Sigmoid colon (tissue), 7 donors: ENCODE measurements around the gene KRTAP10-3. TPM values are rescaled to one million over a fixed set of nuclear protein-coding genes. Genes with fewer than 3 reads are reported as not detected.
A peak's percentile ranks its signal among the peaks of the same experiment; 100 is the strongest.

Experiments
- DNase-seq: peaks from one replicate; pipeline ENCODE4 v3.0.0-alpha.2; 2019
- H3K27ac ChIP-seq, 4 donors: fragments of 200-600 bp; sonication (generic); one replicate each; pipeline ENCODE4 v1.5.1; 2016 to 2019; ENCODE audit warnings: mild to moderate bottlenecking in 1 of 4
- H3K27me3 ChIP-seq, 3 donors: fragments of 200-600 bp; sonication (generic); one replicate each; pipeline ENCODE4 v1.5.1; 2019; ENCODE audit warnings: mild to moderate bottlenecking in 1 of 3
- H3K36me3 ChIP-seq, 4 donors: fragments of 200-600 bp; sonication (generic); one replicate each; pipeline ENCODE4 v1.5.1; 2016 to 2019
- H3K4me1 ChIP-seq, 4 donors: fragments of 200-600 bp; sonication (generic); one replicate each; pipeline ENCODE4 v1.5.1; 2017 to 2019
- H3K4me3 ChIP-seq, 4 donors: fragments of 200-600 bp; sonication (generic); one replicate each; pipeline ENCODE4 v1.5.1; 2017 to 2019; ENCODE audit warnings: mild to moderate bottlenecking in 2 of 4, moderate library complexity in 1 of 4
- H3K9me3 ChIP-seq, 4 donors: fragments of 200-600 bp in 3 of 4; sonication (generic) in 3 of 4; one replicate each; pipeline versions ENCODE4 v1.5.1 to v1.6.1; 2013 to 2019
- EP300 ChIP-seq, 4 donors: sonication (generic); formaldehyde crosslinking; IDR thresholded peaks; one replicate each; pipeline ENCODE4 v1.6.1; 2017; ENCODE audit warnings: antibody characterized with exemption in 4 of 4
- POLR2A ChIP-seq, 2 donors: fragments of 450-650 bp; IDR thresholded peaks; one replicate each; pipeline ENCODE4 v1.6.1; 2016; ENCODE audit warnings: antibody characterized with exemption in 2 of 2, mild to moderate bottlenecking in 2 of 2, moderate library complexity in 2 of 2
- POLR2AphosphoS5 ChIP-seq, 4 donors: sonication (generic); formaldehyde crosslinking; IDR thresholded peaks; one replicate each; pipeline ENCODE4 v1.6.1; 2017; ENCODE audit warnings: antibody characterized with exemption in 4 of 4
- WGBS, 2 donors: extraction: QIAGEN DNeasy Blood & Tissue Kit; methylation state at CpG; one replicate each; pipeline ENCODE4 v1.1.7; 2013; 5-methylcytosine and 5-hydroxymethylcytosine counted together
- intact Hi-C: fragments of 100-400 bp; cut with DNase I; formaldehyde crosslinking; loops from one replicate; pipeline ENCODE4 v1.15.1; 2023
- polyA plus RNA-seq, 3 donors: library from polyadenylated mRNA; stranded (reverse); fragments of 200-250 nt; gene quantifications; one replicate each; pipeline ENCODE4 v1.2.3, GENCODE V29; 2013
- total RNA-seq, 4 donors: library from RNA; depleted of rRNA; stranded (reverse); fragments of >200 nt; gene quantifications; one replicate each; pipeline ENCODE4 v1.1.0, GENCODE V29; 2016
- TF ChIP-seq, protein P1 (sequence below), 4 experiments: fragments of 450-650 bp in 3 of 4; fragments of 200-600 bp in 1 of 4; IDR thresholded peaks; one replicate each; pipeline ENCODE4 v1.5.1; 2016 to 2019; ENCODE audit warnings: antibody characterized with exemption in 4 of 4, mild to moderate bottlenecking in 3 of 4, moderate library complexity in 2 of 4
- donor health status: healthy with polysubstance abuse.
- donor health status: Bipolar disorder and iron deficiency.
- donor health status: healthy.

KRTAP10-3 gene
- total and polyA plus RNA-seq, 7 donors = 0.66 TPM; not detected in 6

DNA sequence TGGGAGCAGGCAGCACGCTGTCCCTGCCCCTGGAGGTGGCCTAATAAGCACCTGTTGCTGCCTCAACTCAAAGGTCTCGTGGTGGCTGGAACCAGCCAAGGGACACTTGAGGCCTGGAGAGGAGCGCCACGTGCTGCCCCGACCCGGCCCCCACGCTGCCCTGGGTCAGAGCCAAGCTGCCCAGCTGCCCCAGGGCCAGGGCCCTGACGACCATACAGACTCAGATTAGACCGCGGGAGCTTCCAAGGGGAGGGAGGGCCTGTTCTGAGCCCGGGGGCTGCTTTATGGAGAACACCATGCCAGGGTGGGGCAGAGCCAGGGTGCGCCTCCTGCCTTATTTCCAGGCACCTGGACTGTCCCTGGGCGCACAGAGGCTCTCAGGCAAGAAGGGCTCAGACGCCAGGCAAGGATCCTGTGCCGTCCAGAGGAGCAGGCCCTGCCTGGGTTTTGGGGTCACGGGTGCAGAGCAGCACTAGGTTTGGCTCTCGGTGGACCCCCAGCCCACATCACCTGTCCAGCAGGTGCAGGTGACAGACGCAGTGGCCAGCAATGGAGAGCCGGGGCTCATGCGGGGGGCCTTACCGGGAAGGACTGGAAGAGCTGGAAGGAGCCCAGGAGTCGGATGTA, 37.2 kb downstream of the KRTAP10-3 start:
- no peak overlapping the region for H3K4me3 ChIP-seq
- TF ChIP-seq POLR2AphosphoS5 (IDR thresholded peaks at IDR 0.05) (no peak), EP300 (IDR thresholded peaks at IDR 0.05) (no peak), POLR2A (IDR thresholded peaks at IDR 0.05) (no peak)
- TF ChIP-seq, protein P1, sequence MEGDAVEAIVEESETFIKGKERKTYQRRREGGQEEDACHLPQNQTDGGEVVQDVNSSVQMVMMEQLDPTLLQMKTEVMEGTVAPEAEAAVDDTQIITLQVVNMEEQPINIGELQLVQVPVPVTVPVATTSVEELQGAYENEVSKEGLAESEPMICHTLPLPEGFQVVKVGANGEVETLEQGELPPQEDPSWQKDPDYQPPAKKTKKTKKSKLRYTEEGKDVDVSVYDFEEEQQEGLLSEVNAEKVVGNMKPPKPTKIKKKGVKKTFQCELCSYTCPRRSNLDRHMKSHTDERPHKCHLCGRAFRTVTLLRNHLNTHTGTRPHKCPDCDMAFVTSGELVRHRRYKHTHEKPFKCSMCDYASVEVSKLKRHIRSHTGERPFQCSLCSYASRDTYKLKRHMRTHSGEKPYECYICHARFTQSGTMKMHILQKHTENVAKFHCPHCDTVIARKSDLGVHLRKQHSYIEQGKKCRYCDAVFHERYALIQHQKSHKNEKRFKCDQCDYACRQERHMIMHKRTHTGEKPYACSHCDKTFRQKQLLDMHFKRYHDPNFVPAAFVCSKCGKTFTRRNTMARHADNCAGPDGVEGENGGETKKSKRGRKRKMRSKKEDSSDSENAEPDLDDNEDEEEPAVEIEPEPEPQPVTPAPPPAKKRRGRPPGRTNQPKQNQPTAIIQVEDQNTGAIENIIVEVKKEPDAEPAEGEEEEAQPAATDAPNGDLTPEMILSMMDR (IDR thresholded peaks at IDR 0.05) = no peak
- H3K9me3 ChIP-seq = no peaks in the 10 kb centered on the region
- WGBS, 2 donors = 80 to 91% methylated on average over 22 of the region's 22 CpGs
- H3K27ac ChIP-seq = no peak overlapping the region
- no peaks in the 10 kb centered on the region for H3K27me3 ChIP-seq
- intact Hi-C loops = no loop called here
- H3K36me3 ChIP-seq = no peaks in the 10 kb centered on the region
- no peaks in the 10 kb centered on the region for H3K4me1 ChIP-seq
- DNase-seq = peak; percentile 32

DNA sequence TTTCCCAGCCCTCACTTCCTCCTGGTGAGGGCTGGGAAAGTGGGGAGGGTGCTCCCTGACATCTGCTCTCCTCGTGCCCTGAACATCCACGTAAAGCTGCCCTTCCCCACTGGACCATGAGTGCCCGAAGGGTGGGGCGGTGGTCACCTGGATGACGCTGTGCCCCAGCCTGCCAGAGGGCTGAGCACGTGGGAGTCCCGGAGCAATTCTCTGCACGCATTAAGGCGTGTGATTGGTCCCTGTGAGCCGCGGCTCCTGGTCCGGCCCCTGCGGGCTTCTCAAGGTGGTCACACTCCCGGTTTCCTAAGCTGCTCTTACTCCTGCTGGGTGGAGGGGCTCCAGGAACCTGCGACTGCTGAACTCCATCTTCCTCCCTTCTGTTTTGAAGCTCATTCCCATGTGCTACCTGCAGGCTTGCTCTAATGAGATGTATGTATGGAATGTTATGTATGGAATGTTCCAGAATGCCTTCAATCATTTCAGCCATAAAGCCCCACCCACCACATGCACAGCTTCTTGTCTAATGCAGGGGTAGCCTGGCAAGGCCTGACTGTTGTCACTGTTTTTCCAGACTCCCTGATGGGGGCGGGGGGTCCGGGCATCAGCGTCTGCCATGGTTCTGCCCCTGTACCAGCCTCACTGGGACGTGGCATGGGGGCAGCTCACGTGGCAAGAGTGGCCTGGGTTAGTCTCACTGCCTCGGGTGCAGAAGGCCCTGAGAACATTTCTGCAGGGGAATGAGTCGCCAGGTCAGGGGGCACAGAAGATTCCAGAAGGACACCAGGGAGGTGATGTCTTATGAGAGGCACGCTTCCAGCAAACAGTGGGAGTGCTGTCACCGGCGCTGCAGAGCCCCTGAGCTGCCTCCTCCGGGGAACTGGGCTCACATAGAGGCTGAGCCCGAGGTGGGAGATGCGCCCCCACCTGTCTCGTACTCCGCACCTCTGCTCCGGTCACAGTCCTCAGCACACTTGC, 38.0 kb downstream of the KRTAP10-3 start:
- H3K9me3 ChIP-seq = no peaks in the 10 kb centered on the region
- DNase-seq = peak; percentile 49
- no peaks in the 10 kb centered on the region for H3K4me1 ChIP-seq
- 85 to 88% methylated on average over 31 of the region's 31 CpGs for WGBS, 2 donors
- TF ChIP-seq EP300 (IDR thresholded peaks at IDR 0.05) (no peak), POLR2AphosphoS5 (IDR thresholded peaks at IDR 0.05) (no peak), POLR2A (IDR thresholded peaks at IDR 0.05) (no peak)
- TF ChIP-seq, protein P1 (IDR thresholded peaks at IDR 0.05) = no peak
- no peaks in the 10 kb centered on the region for H3K36me3 ChIP-seq
- no peak overlapping the region for H3K4me3 ChIP-seq
- intact Hi-C loops = no loop called here
- H3K27ac ChIP-seq = no peak overlapping the region
- H3K27me3 ChIP-seq = no peaks in the 10 kb centered on the region

DNA sequence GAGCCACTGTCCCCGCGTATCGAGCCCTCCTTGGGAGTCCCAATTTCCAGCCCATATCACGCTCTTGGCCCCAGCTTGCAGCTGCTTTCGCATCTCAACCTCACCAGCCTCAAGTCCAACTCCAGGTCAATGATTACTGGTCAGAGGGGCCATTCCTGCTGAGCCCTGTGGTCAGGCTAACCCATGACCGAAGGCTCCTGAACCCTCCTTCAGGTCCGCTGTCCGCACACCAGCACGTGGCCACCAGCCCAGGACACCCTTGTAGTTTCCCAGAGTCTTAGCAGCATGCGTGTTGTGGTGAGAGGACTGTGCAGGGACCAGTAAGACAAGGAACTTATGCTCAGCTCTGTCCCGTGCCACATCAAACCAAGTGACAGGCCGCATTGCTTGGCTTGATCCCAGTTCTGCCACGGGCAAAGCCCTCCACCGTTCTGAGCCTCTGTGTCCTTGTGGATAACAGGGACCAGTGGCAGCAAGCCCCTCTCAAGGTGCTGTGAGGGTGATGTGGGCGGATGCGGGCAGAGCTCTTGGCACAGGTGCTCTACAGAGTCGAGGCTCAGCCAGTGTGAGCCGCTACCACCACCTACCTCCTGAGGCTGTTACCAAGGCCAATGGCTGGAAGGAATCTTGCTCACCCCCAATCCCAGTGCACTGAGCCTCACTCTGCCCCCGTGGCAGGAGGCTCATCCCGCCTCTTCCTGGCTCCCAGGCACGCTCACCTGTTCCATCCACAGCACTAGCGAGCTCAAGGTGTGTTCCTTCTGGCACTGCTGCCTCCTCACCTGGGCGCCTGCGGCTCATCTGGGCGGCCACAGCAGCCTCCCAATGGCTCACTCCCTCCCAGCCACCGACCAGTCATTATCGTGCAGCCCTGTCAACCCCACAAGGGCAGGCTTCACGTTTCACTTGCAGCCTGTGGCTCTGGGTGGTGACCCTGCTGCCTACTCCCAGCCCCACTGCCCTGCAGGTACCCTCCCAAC, 39.0 kb downstream of the KRTAP10-3 start:
- Histone ChIP-seq H3K27ac (no peak overlapping the region), H3K36me3 (no peaks in the 10 kb centered on the region), H3K4me3 (no peak overlapping the region), H3K27me3 (no peaks in the 10 kb centered on the region), H3K4me1 (no peaks in the 10 kb centered on the region), H3K9me3 (no peaks in the 10 kb centered on the region)
- intact Hi-C loops = no loop called here
- DNase-seq = no peak
- WGBS, 2 donors = 83 to 89% methylated on average over 28 of the region's 28 CpGs
- TF ChIP-seq POLR2AphosphoS5 (IDR thresholded peaks at IDR 0.05) (no peak), POLR2A (IDR thresholded peaks at IDR 0.05) (no peak), EP300 (IDR thresholded peaks at IDR 0.05) (no peak)
- TF ChIP-seq, protein P1 (IDR thresholded peaks at IDR 0.05) = no peak

DNA sequence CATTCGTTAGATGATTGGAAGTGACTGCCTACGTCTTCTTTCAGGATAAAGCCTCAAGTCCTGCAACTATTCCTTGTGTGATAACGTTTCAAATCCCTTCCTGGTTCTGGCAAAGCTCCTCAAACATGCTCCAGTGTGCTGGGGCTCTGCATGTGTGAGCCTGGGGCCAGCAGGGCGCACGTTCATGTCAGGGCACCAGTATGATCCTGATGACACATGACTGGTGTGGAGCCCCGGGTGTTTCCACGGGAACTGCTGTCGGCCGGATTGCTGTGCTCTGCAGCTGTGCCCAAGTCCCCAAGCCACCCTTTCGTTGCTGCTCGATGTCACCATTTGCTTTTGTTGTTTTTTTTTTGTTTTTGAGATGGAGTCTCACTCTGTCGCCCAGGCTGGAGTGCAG, 39.9 kb downstream of the KRTAP10-3 start:
- intact Hi-C loops = no loop called here
- Histone ChIP-seq H3K27me3 (no peaks in the 10 kb centered on the region), H3K9me3 (no peaks in the 10 kb centered on the region), H3K4me1 (no peaks in the 10 kb centered on the region), H3K4me3 (no peak overlapping the region), H3K27ac (no peak overlapping the region), H3K36me3 (no peaks in the 10 kb centered on the region)
- 72 to 82% methylated on average over 12 of the region's 12 CpGs for WGBS, 2 donors
- no peak for DNase-seq
- TF ChIP-seq, protein P1 (IDR thresholded peaks at IDR 0.05) = no peak
- TF ChIP-seq POLR2A (IDR thresholded peaks at IDR 0.05) (no peak), POLR2AphosphoS5 (IDR thresholded peaks at IDR 0.05) (no peak), EP300 (IDR thresholded peaks at IDR 0.05) (no peak)
